Kidney epithelial cell (primary cell): Measurements from ENCODE around the gene IMPDH2. TPM values are rescaled to one million over a fixed set of nuclear protein-coding genes. Genes with fewer than 3 reads are reported as not detected.

Source experiments
- DNase-seq: peaks from one replicate; pipeline ENCODE4 v3.0.0-alpha.2; 2010; ENCODE audit warnings: low read depth
- H3K27me3 ChIP-seq: 2 replicates; pipeline ENCODE4 v1.6.0; 2011; ENCODE audit warnings: low read length; ENCODE audit not compliant: control insufficient read depth, insufficient read depth
- H3K36me3 ChIP-seq: 2 replicates; pipeline ENCODE4 v1.5.1; 2011; ENCODE audit warnings: low read length; ENCODE audit not compliant: control insufficient read depth, insufficient read depth
- H3K4me3 ChIP-seq: 2 replicates; pipeline ENCODE4 v1.5.1; 2011; ENCODE audit warnings: low read depth, mild to moderate bottlenecking, control low read depth, low read length
- total RNA-seq: library from RNA; depleted of rRNA; stranded (reverse); fragments of >200 nt; gene quantifications from 2 replicates; pipeline ENCODE4 v1.2.3, GENCODE V29; 2015
- TF ChIP-seq, protein P1 (sequence below): IDR thresholded peaks from 2 replicates; pipeline ENCODE4 v1.5.1; 2011; ENCODE audit warnings: mild to moderate bottlenecking, moderate library complexity, low read length, control low read depth, inconsistent platforms; ENCODE audit not compliant: insufficient read depth, poor library complexity, severe bottlenecking

The IMPDH2 gene
- total RNA-seq, 1 donor from 2014 or later = 177 TPM

DNA sequence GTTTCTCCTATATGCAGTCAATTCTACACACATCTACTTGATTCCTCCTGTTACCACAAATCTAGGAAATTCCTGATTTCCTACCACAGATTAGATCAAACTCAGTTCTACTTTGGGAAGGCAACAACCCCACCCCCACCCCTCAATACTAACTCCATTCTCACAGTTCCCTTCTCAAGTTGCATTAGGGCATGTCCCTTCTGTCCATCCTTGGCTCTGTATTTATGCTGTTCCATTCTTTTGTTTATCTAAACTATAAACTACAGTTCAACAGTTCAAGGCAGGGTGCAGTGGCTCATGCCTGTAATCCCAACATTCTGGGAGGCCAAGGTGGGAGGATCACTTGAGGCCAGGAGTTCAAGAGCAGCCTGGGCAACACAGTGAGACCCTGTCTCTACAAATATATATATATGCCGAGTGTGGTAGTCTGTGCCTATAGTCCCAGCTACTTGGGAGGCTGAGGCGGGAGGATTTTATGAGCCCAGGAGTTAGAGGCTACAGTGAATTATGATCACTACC, 25.2 kb upstream of the IMPDH2 start:
- H3K27me3 ChIP-seq = no peaks in the 10 kb centered on the region
- H3K4me3 ChIP-seq = no peak overlapping the region
- TF ChIP-seq, protein P1, sequence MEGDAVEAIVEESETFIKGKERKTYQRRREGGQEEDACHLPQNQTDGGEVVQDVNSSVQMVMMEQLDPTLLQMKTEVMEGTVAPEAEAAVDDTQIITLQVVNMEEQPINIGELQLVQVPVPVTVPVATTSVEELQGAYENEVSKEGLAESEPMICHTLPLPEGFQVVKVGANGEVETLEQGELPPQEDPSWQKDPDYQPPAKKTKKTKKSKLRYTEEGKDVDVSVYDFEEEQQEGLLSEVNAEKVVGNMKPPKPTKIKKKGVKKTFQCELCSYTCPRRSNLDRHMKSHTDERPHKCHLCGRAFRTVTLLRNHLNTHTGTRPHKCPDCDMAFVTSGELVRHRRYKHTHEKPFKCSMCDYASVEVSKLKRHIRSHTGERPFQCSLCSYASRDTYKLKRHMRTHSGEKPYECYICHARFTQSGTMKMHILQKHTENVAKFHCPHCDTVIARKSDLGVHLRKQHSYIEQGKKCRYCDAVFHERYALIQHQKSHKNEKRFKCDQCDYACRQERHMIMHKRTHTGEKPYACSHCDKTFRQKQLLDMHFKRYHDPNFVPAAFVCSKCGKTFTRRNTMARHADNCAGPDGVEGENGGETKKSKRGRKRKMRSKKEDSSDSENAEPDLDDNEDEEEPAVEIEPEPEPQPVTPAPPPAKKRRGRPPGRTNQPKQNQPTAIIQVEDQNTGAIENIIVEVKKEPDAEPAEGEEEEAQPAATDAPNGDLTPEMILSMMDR = no peak
- no peak for DNase-seq
- H3K36me3 ChIP-seq = peaks cover 3% of the 10 kb centered on the region

DNA sequence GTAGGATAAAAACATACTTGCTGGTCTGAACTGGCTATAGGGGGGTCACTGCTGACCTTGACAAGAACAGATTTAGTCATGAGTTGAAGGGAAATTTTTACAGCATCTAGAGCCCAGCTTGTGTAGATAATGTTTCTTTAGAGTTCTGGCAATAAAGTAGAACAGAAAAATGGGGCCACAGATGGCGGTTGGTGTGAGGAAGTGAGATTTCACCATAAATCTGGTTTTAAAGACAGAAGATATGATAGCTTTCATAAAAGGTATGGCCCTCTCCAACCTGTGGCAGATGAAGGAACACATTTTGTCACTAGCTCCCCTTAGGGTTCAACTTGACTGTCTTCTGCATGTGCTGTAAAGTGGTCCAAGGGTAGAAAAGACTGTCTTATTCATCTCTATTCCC, 24.3 kb upstream of the IMPDH2 start:
- DNase-seq = no peak
- TF ChIP-seq, protein P1 = no peak
- H3K4me3 ChIP-seq = no peak overlapping the region
- peaks cover 3% of the 10 kb centered on the region for H3K36me3 ChIP-seq
- no peaks in the 10 kb centered on the region for H3K27me3 ChIP-seq

DNA sequence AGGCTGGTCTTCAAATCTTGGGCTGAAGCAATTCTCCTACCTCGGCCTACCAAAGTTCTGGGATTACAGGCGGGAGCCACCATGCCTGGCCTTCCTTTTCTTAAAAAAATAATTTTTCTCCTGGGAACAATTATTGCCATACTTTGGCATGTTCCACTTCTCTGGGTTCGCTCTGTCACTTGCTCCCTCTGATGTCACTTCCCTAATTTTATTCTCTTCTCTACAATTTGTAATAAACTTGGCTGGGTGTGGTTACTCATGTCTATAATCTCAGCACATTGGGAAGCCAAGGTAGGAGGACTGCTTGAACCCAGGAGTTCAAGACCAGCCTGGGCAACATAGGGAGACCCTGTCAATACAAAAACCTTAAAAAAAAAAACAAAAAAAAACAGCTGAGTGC, 6.1 kb upstream of the IMPDH2 start:
- peaks cover 4% of the 10 kb centered on the region for H3K36me3 ChIP-seq
- TF ChIP-seq, protein P1 = no peak
- H3K27me3 ChIP-seq = no peaks in the 10 kb centered on the region
- H3K4me3 ChIP-seq = no peak overlapping the region
- DNase-seq = no peak

DNA sequence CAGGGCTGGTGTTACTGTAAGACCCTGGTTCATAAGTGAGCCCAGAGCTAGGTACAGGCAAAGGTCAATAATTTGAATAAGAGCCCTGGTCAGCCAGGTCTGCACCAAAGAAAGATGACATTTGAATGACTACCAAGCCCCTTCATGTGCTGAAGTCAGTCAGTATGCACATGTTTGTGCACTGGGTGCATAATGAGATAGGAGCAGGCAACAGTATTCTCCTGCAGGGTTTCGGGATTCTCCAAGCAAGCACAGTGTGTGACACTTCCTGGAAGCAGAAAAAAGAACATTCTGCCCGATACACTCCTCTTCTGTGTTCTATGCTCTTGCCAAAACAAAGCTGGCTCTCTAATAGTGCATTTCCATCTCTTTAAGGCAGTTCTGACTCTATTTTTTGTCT, 5.5 kb upstream of the IMPDH2 start:
- TF ChIP-seq, protein P1 = no peak
- Histone ChIP-seq H3K27me3 (no peaks in the 10 kb centered on the region), H3K36me3 (peaks cover 4% of the 10 kb centered on the region), H3K4me3 (no peak overlapping the region)
- DNase-seq = no peak

DNA sequence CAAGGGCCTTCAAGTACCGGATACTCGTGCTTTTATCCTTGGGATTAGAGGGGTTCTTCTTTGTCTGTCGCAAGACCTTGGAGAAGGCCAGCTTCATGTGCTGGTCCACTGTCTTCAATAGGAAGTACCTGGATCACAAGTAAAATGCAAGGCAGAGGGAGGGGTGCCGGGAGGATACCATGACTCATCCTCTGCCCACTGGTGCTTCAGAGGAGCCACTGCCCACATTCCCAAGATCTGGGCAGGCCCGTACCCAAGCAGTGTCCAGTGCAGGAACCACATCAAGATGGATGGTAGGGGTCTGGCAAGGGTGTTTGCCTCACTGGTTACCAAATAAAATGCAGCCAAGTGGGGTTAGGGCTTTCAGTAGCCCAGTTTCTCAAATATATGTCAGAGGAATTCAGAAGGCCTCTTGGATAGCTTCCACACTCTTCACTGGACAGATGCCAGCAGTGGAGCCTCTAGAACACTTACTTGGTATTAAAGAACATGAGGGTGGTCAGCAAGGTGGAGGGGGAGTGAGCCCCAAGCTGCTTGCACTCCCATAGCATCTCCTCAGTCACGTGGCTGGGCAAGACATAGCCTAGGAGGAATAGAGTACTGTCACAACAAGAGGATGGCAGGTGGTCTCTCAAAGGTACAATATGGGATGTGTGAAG, 3.6 kb upstream of the IMPDH2 start:
- TF ChIP-seq, protein P1 = no peak
- no peak for DNase-seq
- Histone ChIP-seq H3K27me3 (no peaks in the 10 kb centered on the region), H3K4me3 (no peak overlapping the region), H3K36me3 (peaks cover 4% of the 10 kb centered on the region)

DNA sequence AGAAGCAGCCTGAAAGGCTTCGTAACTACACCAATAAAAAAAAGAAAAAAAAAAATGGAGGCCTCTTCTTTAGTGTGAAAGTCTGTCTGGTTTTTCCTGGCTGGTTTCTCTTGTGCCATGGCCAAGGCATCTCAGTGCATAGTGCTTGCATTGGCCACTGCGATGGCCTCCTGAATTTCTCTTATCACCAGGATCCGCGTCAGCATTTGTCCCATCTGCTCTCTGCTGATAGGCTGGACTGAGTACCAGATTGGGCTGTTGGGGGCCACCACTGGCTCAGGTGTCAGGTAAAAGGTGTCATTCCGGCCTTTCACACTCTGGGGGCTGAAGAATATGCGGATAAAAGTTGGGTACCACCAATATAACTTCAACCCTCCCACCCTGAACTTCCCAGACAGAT, 1.1 kb upstream of the IMPDH2 start:
- H3K36me3 ChIP-seq = peaks cover 5% of the 10 kb centered on the region
- DNase-seq = no peak
- TF ChIP-seq, protein P1 = no peak
- no peaks in the 10 kb centered on the region for H3K27me3 ChIP-seq
- H3K4me3 ChIP-seq = no peak overlapping the region
